Measurements from ENCODE around the gene SLC16A3.

The SLC16A3 gene

DNA sequence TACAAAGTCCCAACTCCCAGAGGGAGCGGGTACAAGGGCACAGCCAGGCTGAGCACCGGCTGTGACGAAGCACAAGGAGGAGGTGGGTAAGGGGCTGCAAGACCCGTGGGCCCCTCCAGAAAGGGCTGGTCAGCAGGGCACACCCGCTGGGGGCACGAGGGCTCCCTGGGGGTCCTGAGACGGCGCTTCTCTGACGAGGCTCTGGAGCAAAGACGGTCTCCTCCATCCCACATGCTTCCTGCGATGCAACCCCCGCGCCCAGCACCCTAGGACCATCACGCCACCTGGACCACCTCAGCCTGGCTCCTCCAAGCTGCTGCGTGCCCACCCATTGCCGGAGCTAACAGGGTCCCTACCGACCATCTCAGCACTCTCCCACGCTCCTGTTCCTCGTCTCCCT lies 24.9 kb upstream of the SLC16A3 start:
- Histone ChIP-seq H3K4me3 (ENCODE audit: low read depth, low read length) (no peak overlapping the region), H3K36me3 (ENCODE audit: control insufficient read depth in 2 of 2, insufficient read depth in 1 of 2, low read length in 2 of 2) (peaks cover 6 to 29% of the 10 kb centered on the region in 2 experiments; a peak in 2 of 3 replicates), H3K27ac (ENCODE audit: extremely low read depth, low read depth, low read length) (no peak overlapping the region), H3K4me1 (ENCODE audit: control insufficient read depth, insufficient read depth, low read length) (peaks cover 5% of the 10 kb centered on the region; the same call in 1 of the 2 replicates), H3K9me3 (ENCODE audit: control insufficient read depth, insufficient read depth, low read depth, low read length) (no peaks in the 10 kb centered on the region)
- POLR2A ChIA-PET, result interaction anchor here (1.1 kb wide), 1 partner anchor 16 kb away, joined by 7 read pairs; no protein-coding TSS in a partner anchor
- CTCF ChIA-PET, result interaction anchor here (0.6 to 2.7 kb wide), 5 partner anchors 26 to 117 kb away, joined by 3 to 12 read pairs (median 6); partner anchors contain the start of gene SLC16A3
- TF ChIP-seq ZNF561 (tag by site-specific recombination; IDR thresholded peaks at IDR 0.05; ENCODE audit: borderline replicate concordance), result no peak
- no peak for TF ChIP-seq ZNF214 (tag by site-specific recombination; IDR thresholded peaks at IDR 0.05; ENCODE audit: borderline replicate concordance)
- TF ChIP-seq ZNF416 (tag by site-specific recombination; IDR thresholded peaks at IDR 0.05), result no peak
- TF ChIP-seq ZNF366 (tag by site-specific recombination; conservative IDR thresholded peaks at IDR 0.05), result no peak
- TF ChIP-seq ZNF10 (tag by site-specific recombination; IDR thresholded peaks at IDR 0.05), result no peak
- no peak for TF ChIP-seq EGR2 (tag by site-specific recombination; IDR thresholded peaks at IDR 0.05; ENCODE audit: low read depth)
- TF ChIP-seq, protein P1, sequence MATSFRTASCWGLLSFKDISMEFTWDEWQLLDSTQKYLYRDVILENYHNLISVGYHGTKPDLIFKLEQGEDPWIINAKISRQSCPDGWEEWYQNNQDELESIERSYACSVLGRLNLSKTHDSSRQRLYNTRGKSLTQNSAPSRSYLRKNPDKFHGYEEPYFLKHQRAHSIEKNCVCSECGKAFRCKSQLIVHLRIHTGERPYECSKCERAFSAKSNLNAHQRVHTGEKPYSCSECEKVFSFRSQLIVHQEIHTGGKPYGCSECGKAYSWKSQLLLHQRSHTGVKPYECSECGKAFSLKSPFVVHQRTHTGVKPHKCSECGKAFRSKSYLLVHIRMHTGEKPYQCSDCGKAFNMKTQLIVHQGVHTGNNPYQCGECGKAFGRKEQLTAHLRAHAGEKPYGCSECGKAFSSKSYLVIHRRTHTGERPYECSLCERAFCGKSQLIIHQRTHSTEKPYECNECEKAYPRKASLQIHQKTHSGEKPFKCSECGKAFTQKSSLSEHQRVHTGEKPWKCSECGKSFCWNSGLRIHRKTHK (tag by site-specific recombination; IDR thresholded peaks at IDR 0.05), result no peak
- TF ChIP-seq GLIS2 (tag by site-specific recombination; IDR thresholded peaks at IDR 0.05), result no peak
- TF ChIP-seq ZNF843 (tag by site-specific recombination; IDR thresholded peaks at IDR 0.05), result no peak
- no peak for TF ChIP-seq ZNF747 (tag by site-specific recombination; IDR thresholded peaks at IDR 0.05)
- TF ChIP-seq, protein P2, sequence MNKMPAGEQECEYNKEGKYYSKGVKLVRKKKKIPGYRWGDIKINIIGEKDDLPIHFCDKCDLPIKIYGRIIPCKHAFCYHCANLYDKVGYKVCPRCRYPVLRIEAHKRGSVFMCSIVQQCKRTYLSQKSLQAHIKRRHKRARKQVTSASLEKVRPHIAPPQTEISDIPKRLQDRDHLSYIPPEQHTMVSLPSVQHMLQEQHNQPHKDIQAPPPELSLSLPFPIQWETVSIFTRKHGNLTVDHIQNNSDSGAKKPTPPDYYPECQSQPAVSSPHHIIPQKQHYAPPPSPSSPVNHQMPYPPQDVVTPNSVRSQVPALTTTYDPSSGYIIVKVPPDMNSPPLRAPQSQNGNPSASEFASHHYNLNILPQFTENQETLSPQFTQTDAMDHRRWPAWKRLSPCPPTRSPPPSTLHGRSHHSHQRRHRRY (tag by site-specific recombination; IDR thresholded peaks at IDR 0.05), result no peak
- TF ChIP-seq ZNF660 (tag by site-specific recombination; IDR thresholded peaks at IDR 0.05), result no peak
- no peak for TF ChIP-seq ZSCAN23 (tag by site-specific recombination; IDR thresholded peaks at IDR 0.05)
- TF ChIP-seq, protein P3, sequence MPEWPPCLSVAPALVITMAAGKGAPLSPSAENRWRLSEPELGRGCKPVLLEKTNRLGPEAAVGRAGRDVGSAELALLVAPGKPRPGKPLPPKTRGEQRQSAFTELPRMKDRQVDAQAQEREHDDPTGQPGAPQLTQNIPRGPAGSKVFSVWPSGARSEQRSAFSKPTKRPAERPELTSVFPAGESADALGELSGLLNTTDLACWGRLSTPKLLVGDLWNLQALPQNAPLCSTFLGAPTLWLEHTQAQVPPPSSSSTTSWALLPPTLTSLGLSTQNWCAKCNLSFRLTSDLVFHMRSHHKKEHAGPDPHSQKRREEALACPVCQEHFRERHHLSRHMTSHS (tag by site-specific recombination; IDR thresholded peaks at IDR 0.05), result no peak
- TF ChIP-seq ZNF777 (tag by site-specific recombination; IDR thresholded peaks at IDR 0.05; ENCODE audit: borderline replicate concordance), result no peak
- no peak for TF ChIP-seq ZNF2 (tag by site-specific recombination; IDR thresholded peaks at IDR 0.05)
- no peak for TF ChIP-seq ZNF426 (tag by site-specific recombination; IDR thresholded peaks at IDR 0.05)

DNA sequence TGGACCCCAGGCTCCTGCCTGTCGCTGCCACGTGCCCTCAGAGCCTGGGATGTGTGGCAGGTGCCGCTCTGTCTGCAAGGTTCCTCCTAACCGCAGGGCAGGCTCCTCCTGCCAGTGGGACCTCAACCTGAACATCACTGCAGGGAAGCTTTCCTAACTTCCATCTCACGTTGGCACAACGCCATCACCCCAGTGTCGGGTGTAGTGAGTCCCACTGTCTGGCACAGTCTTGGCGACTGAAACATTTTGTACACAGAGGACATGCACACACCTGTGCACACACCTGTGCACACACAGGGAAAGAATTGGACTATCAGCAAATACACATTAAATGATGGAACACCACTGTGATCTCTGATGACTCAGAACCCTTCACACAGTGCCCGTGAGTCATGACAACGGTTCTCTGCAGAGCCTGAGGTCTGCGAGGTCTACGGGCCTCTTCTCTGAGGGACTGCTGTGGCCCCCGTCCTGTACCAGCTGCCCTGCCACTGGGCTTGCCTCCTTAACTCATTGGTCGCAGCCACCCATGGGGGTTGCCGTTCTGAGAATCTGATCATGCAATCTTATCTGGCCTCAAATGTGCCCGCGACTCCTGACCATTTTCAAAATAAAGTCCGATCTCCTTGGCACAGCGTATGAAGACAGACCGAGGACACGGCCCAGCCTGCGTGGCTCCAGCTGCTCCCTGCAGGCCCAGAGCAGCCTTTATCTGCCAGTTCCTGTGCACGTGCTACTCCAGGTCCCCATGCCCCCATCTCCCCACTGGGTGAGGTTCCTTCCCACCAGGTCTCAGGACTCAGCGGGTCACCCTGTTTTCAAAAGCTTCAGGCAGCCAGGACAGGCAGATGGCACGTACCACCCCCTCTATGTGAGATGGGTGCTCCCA lies 23.8 kb upstream of the SLC16A3 start:
- Histone ChIP-seq H3K4me1 (ENCODE audit: control insufficient read depth, insufficient read depth, low read length) (peaks cover 5% of the 10 kb centered on the region; the same call in 1 of the 2 replicates), H3K36me3 (ENCODE audit: control insufficient read depth in 2 of 2, insufficient read depth in 1 of 2, low read length in 2 of 2) (peaks cover 6 to 18% of the 10 kb centered on the region in 2 experiments; a peak in 2 of 3 replicates), H3K4me3 (ENCODE audit: low read depth, low read length) (no peak overlapping the region), H3K27ac (ENCODE audit: extremely low read depth, low read depth, low read length) (no peak overlapping the region), H3K9me3 (ENCODE audit: control insufficient read depth, insufficient read depth, low read depth, low read length) (no peaks in the 10 kb centered on the region)
- ChIA-PET POLR2A (interaction anchor here (0.7 to 2.2 kb wide), 5 partner anchors 10 to 175 kb away, joined by 3 to 8 read pairs (median 6); no protein-coding TSS in a partner anchor), CTCF (interaction anchor here (0.7 to 2.7 kb wide), 10 partner anchors 9 to 220 kb away, joined by 3 to 12 read pairs (median 4); partner anchors contain the start of gene SLC16A3)
- TF ChIP-seq YY1 (tag by site-specific recombination; IDR thresholded peaks at IDR 0.05) (no peak), ZNF776 (tag by site-specific recombination; IDR thresholded peaks at IDR 0.05; ENCODE audit: borderline replicate concordance) (no peak), ZNF10 (tag by site-specific recombination; IDR thresholded peaks at IDR 0.05) (no peak), TCF7L2 (IDR thresholded peaks at IDR 0.05; ENCODE audit: borderline replicate concordance, low read depth, low read length) (no peak), ZNF514 (tag by site-specific recombination; IDR thresholded peaks at IDR 0.05) (no peak), ZNF394 (tag by site-specific recombination; IDR thresholded peaks at IDR 0.05; ENCODE audit: borderline replicate concordance) (no peak), HOXA7 (CRISPR knock-in tag; IDR thresholded peaks at IDR 0.05; ENCODE audit: borderline replicate concordance) (no peak), ZNF311 (tag by site-specific recombination; IDR thresholded peaks at IDR 0.05; ENCODE audit: borderline replicate concordance) (no peak), SCRT2 (tag by site-specific recombination; IDR thresholded peaks at IDR 0.05) (peak; percentile 73), ZNF747 (tag by site-specific recombination; IDR thresholded peaks at IDR 0.05) (no peak), MYNN (tag by site-specific recombination; IDR thresholded peaks at IDR 0.05; ENCODE audit: borderline replicate concordance) (no peak), ZFHX2 (tag by site-specific recombination; conservative IDR thresholded peaks at IDR 0.05) (no peak), ZNF391 (tag by site-specific recombination; IDR thresholded peaks at IDR 0.05; ENCODE audit: borderline replicate concordance, low read depth) (no peak), ZIC2 (tag by site-specific recombination; IDR thresholded peaks at IDR 0.05) (0 out of 2 replicates have a peak, but pooled peaks have one; percentile 40), ZNF169 (tag by site-specific recombination; IDR thresholded peaks at IDR 0.05) (no peak), ZEB2 (tag by site-specific recombination; IDR thresholded peaks at IDR 0.05) (peak; percentile 63; the same call in 1 of the 2 replicates), ZNF768 (tag by site-specific recombination; IDR thresholded peaks at IDR 0.05) (no peak)

Measured in HEK293 (cell line).